CD4-positive, alpha-beta memory T cell (primary cell): ENCODE results near the gene EFNA4. TPM values are rescaled to one million over a fixed set of nuclear protein-coding genes. Genes with fewer than 3 reads are reported as not detected.

Source experiments
- CTCF ChIA-PET: fragments of 350-600 bp; sonication (Branson Sonifier 250); formaldehyde crosslinking; loops from one replicate; lab custom pipeline; 2021; ENCODE audit warnings: inconsistent platforms; ENCODE audit not compliant: partially characterized antibody; lab: Charles Lee
- POLR2A ChIA-PET: fragments of 350-600 bp; sonication (Branson Sonifier 250); formaldehyde crosslinking; loops from one replicate; lab custom pipeline; 2021; ENCODE audit not compliant: partially characterized antibody; lab: Charles Lee
- DNase-seq, 5 donors: peaks; one replicate each; pipeline versions ENCODE4 v3.0.0 to v3.0.0-alpha.2; 2020 to 2022; ENCODE audit warnings: mixed read lengths in 1 of 5
- H3K27ac ChIP-seq: one replicate; pipeline ENCODE4 v1.7.0; 2013; ENCODE audit warnings: low read depth, low read length
- H3K27me3 ChIP-seq: 2 replicates; pipeline ENCODE4 v1.7.0; 2013; ENCODE audit warnings: mild to moderate bottlenecking, low read length, moderate library complexity; ENCODE audit not compliant: insufficient read depth
- H3K36me3 ChIP-seq: 2 replicates; pipeline ENCODE4 v1.7.0; 2013; ENCODE audit warnings: mild to moderate bottlenecking, low read length, moderate library complexity; ENCODE audit not compliant: insufficient read depth
- H3K4me1 ChIP-seq: 2 replicates; pipeline ENCODE4 v1.7.0; 2013; ENCODE audit warnings: mild to moderate bottlenecking, low read length, moderate library complexity; ENCODE audit not compliant: insufficient read depth
- H3K4me3 ChIP-seq, 2 donors: one replicate each; pipeline ENCODE4 v1.7.0; 2013; ENCODE audit warnings: low read length in 2 of 2, mild to moderate bottlenecking in 1 of 2
- H3K9me3 ChIP-seq, 2 donors: one replicate each; pipeline ENCODE4 v1.7.0; 2013; ENCODE audit warnings: low read length in 2 of 2, control low read depth in 1 of 2; ENCODE audit not compliant: control insufficient read depth in 1 of 2
- H3K27ac Mint-ChIP-seq, 7 donors: one replicate each; pipeline ENCODE4 v1.8.0; 2020 to 2021; ENCODE audit warnings: mixed read lengths in 7 of 7, mild to moderate bottlenecking in 6 of 7, inconsistent platforms in 3 of 7, moderate library complexity in 3 of 7
- H3K27me3 Mint-ChIP-seq, 2 donors: one replicate each; pipeline ENCODE4 v1.8.0; 2020 to 2021; ENCODE audit warnings: mixed read lengths in 2 of 2
- H3K36me3 Mint-ChIP-seq, 2 donors: one replicate each; pipeline ENCODE4 v1.8.0; 2020 to 2021; ENCODE audit warnings: mixed read lengths in 2 of 2, inconsistent platforms in 1 of 2, mild to moderate bottlenecking in 1 of 2
- H3K4me1 Mint-ChIP-seq, 4 donors: one replicate each; pipeline ENCODE4 v1.8.0; 2020 to 2021; ENCODE audit warnings: mixed read lengths in 4 of 4, mild to moderate bottlenecking in 1 of 4
- H3K4me3 Mint-ChIP-seq, 8 donors: one replicate each; pipeline ENCODE4 v1.8.0; 2020 to 2021; ENCODE audit warnings: mixed read lengths in 8 of 8, mild to moderate bottlenecking in 7 of 8, moderate library complexity in 6 of 8, inconsistent platforms in 3 of 8
- H3K9me3 Mint-ChIP-seq, 8 donors: one replicate each; pipeline ENCODE4 v1.8.0; 2020 to 2021; ENCODE audit warnings: mixed read lengths in 8 of 8, mild to moderate bottlenecking in 5 of 8, inconsistent platforms in 3 of 8, moderate library complexity in 1 of 8
- intact Hi-C: fragments of 100-400 bp; cut with micrococcal nuclease; formaldehyde crosslinking; loops from one replicate; pipeline ENCODE4 v1.15.1; 2023
- polyA plus RNA-seq, 2 donors: library from polyadenylated mRNA; unstranded; fragments of 300-500 nt; fragmentation: Illumina TruSeq; gene quantifications; one replicate each; pipeline ENCODE4 v1.2.3, GENCODE V29; 2021
- total RNA-seq, 2 experiments: library from RNA; stranded (reverse); gene quantifications; one replicate each; pipeline ENCODE4 v1.2.3, GENCODE V29; 2021

EFNA4 gene
- total and polyA plus RNA-seq, 4 experiments from 2014 or later, result 2.5 to 8.5 (median 4.7) TPM

DNA sequence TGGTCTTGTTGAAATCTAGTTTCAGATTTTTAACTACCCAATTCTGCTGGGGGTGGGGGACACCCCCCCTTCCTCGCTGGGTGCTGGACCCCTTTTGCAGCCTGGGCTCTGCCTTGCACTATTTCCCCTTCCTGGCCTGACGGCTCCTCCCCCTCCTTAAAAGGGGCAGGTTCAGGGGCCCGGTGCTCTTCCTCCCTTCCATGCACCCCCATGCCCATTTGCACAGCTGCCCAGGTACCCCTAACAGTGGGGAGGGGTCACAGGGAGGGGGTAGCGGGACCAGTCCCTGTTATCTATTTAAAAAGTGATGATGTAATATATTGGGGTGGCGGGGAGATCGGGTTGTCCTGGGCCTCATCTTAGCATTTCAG is 45.6 kb upstream of the EFNA4 start:
- peak overlapping the region; percentile 11 to 24 for H3K4me3 ChIP-seq
- CTCF ChIA-PET, result interaction anchor here (0.6 to 18.7 kb wide), 28 partner anchors 10 to 537 kb away, joined by 3 to 381 read pairs (median 5); partner anchors contain the start of genes ADAM15, CKS1B, FLAD1 and LENEP
- Mint-ChIP-seq H3K36me3 (peaks cover 13 to 26% of the 10 kb centered on the region in 2 donors), H3K4me1 (peaks cover 43 to 69% (median 61%) of the 10 kb centered on the region in 4 donors), H3K27ac (peak overlapping the region; percentile 73 to 94 (median 79)), H3K9me3 (peaks cover 0 to under 1% (median 0%) of the 10 kb centered on the region in 8 donors), H3K4me3 (peak overlapping the region in 7 of 8 donors; percentile 48 to 74 (median 64)), H3K27me3 (no peaks in the 10 kb centered on the region)
- no peak for DNase-seq
- H3K27ac ChIP-seq, result peak overlapping the region; percentile 86
- H3K36me3 ChIP-seq, result peaks cover 8% of the 10 kb centered on the region
- no peaks in the 10 kb centered on the region for H3K27me3 ChIP-seq
- POLR2A ChIA-PET, result interaction anchor here (0.6 to 38.9 kb wide), 12 partner anchors 10 to 81 kb away, joined by 3 to 1543 read pairs (median 7); partner anchors contain the start of genes ADAM15, CKS1B, FLAD1 and LENEP
- peaks cover 57% of the 10 kb centered on the region for H3K4me1 ChIP-seq
- no peaks in the 10 kb centered on the region for H3K9me3 ChIP-seq
- intact Hi-C loops, result loop anchor here (1.0 kb wide), 8 partner anchors 19 to 459 kb away; partner anchors contain the start of genes ADAM15, FLAD1 and PYGO2

DNA sequence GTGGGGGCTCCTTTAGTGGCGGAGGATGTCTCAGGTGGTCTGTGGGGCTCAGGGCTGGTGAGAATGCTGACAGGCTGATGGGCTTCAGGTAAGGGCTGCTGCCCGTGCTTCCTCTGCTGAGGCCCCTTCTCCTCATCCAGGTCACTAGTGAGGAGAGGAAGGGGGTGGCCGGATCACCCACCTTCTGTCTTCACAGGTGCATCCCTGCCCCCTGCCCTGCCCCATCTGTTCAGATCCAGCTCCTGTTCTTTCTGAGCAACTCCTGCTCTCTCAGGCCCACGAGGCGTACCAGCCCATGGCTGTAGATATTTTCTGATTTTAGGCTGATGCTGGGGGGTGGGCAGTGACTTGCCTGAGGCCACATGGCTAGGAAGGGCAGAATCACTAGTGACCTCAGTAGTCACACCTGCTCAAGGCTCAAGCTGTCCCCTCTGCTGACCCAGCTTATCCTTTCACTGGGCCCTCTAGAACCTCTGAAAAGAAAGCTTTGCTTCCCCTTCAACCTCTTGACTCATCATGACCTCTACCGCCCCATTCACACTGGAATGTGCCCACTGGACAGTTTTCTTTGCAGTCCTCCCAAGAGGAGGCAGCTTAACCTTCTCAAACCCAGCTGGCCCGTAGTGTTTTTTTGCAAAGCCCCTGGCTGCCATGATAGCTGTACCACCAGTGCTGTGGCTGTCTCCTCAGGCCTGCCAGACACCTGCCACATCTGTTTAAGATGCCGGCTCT is 44.8 kb upstream of the EFNA4 start:
- Histone ChIP-seq H3K4me1 (peaks cover 49% of the 10 kb centered on the region), H3K9me3 (no peaks in the 10 kb centered on the region), H3K27ac (peak overlapping the region; percentile 86), H3K4me3 (no peak overlapping the region), H3K27me3 (no peaks in the 10 kb centered on the region), H3K36me3 (peaks cover 8% of the 10 kb centered on the region)
- Mint-ChIP-seq H3K9me3 (peaks cover 0 to 1% (median 0%) of the 10 kb centered on the region in 8 donors), H3K4me3 (no peak overlapping the region), H3K4me1 (peaks cover 38 to 68% (median 54%) of the 10 kb centered on the region in 4 donors), H3K36me3 (peaks cover 13 to 20% of the 10 kb centered on the region in 2 donors), H3K27ac (peak overlapping the region; percentile 36 to 91 (median 86)), H3K27me3 (no peaks in the 10 kb centered on the region)
- DNase-seq, result no peak
- intact Hi-C loops, result no loop called here
- CTCF ChIA-PET, result interaction anchor here (0.6 to 18.7 kb wide), 11 partner anchors 20 to 112 kb away, joined by 3 to 381 read pairs (median 26); partner anchors contain the start of genes ADAM15, CKS1B, FLAD1 and LENEP
- POLR2A ChIA-PET, result interaction anchor here (0.6 to 38.9 kb wide), 7 partner anchors 11 to 82 kb away, joined by 3 to 1543 read pairs (median 67); partner anchors contain the start of genes CKS1B, FLAD1, LENEP and PBXIP1

DNA sequence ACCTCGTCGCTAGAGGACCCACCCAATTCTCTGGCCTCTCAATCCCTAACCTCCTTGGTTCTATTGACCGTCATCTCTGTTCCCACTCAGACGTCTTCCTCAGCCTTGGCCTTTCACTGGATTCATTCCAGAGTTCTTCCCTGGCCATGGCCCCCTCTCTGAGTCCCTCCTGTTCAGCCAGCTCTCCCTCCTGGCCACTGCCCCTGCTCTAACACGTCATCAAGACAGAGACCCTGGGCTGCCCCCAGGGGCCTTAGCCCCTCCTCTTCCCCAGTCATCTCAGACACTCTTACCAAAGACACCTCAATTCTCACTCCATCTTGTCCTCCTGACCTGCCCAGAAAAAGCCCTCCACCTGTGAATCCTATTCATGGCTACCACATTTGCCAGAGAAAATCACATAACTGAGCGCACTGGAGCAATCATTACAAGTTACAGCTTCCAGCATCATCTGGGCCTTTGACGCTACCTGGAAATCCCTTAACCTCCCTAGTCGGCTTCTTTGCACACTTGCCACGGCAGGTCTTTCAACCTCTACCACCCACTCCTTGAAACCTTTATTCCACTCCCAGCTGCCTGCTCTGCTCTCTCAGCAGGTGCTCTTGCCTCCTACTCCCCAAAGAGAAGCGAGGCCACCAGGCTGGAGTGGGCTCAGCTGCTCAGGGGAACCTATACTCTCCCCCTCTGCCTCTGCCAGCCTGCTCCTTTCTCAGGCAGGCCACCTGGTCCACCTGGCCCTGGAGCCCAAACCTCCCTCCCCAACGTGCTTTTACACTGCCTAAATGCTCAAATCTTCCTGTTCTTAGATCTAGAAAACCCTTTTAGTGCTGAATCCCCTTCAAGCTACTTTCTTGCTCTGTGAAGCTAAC is 43.9 kb upstream of the EFNA4 start:
- Mint-ChIP-seq H3K36me3 (peaks cover 9 to 14% of the 10 kb centered on the region in 2 donors), H3K4me3 (peak overlapping the region in 4 of 8 donors; percentile 9 to 43 (median 22)), H3K27ac (peak overlapping the region; percentile 65 to 91 (median 87)), H3K9me3 (peaks cover 0 to 1% (median 0%) of the 10 kb centered on the region in 8 donors), H3K4me1 (peaks cover 31 to 63% (median 47%) of the 10 kb centered on the region in 4 donors), H3K27me3 (no peaks in the 10 kb centered on the region)
- POLR2A ChIA-PET, result interaction anchor here (0.6 to 38.9 kb wide), 5 partner anchors 11 to 49 kb away, joined by 3 to 1543 read pairs (median 67); partner anchors contain the start of genes CKS1B, FLAD1, LENEP and PBXIP1
- no peak for DNase-seq
- intact Hi-C loops, result no loop called here
- peaks cover 41% of the 10 kb centered on the region for H3K4me1 ChIP-seq
- no peaks in the 10 kb centered on the region for H3K27me3 ChIP-seq
- no peak overlapping the region for H3K4me3 ChIP-seq
- peaks cover 8% of the 10 kb centered on the region for H3K36me3 ChIP-seq
- no peak overlapping the region for H3K27ac ChIP-seq
- H3K9me3 ChIP-seq, result no peaks in the 10 kb centered on the region
- CTCF ChIA-PET, result interaction anchor here (0.7 to 18.7 kb wide), 15 partner anchors 8 to 460 kb away, joined by 3 to 381 read pairs (median 3); partner anchors contain the start of genes ADAM15, CKS1B, FLAD1 and LENEP

DNA sequence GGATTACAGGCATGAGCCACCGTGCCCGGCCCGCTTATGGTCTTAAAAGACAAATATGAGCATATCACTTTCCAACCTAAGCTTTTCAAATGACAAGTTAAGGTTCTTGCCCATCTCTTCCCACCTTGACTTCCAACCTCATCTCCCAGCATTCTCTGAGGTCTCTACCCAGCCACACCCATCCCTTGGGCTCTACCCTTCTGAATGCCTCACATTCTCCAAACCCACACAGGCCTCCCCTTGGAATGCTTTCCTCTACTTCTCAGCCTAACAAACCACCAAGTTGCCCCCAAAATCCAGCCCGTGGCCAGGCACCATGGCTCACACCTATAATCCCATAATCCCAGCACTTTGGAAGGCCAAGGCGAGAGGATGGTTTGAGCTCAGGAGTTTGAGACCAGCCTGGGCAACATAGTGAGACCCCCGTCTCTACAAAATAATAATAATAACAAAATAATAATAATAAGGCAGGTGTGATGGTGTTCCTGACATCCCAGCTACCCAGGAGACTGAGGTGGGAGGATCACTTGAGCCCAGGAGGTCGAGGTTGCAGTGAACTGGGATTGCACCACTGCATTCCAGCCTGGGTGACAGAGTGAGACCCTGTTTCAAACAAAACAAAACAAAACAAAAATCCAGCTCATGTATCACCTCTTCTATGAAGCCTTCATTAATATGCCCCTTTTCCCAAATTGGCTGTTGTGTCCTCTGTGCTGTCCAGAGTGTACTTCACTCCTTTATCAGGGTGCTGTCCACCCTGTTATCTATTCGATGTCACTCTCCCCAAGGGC is 41.2 kb upstream of the EFNA4 start:
- Histone ChIP-seq H3K27me3 (no peaks in the 10 kb centered on the region), H3K9me3 (no peaks in the 10 kb centered on the region), H3K27ac (no peak overlapping the region), H3K36me3 (no peaks in the 10 kb centered on the region), H3K4me3 (no peak overlapping the region), H3K4me1 (peaks cover 14% of the 10 kb centered on the region)
- intact Hi-C loops, result no loop called here
- Mint-ChIP-seq H3K27ac (peak overlapping the region in 3 of 7 donors; percentile 72 to 85 (median 81)), H3K4me3 (no peak overlapping the region), H3K27me3 (no peaks in the 10 kb centered on the region), H3K36me3 (peaks cover 2 to 4% of the 10 kb centered on the region in 2 donors), H3K9me3 (peaks cover 0 to 1% (median 0%) of the 10 kb centered on the region in 8 donors), H3K4me1 (peaks cover 19 to 39% (median 27%) of the 10 kb centered on the region in 4 donors)
- no peak for DNase-seq
- ChIA-PET POLR2A (interaction anchor here (1.0 to 38.9 kb wide), 5 partner anchors 9 to 86 kb away, joined by 3 to 1543 read pairs (median 5); partner anchors contain the start of genes CKS1B, FLAD1, PBXIP1 and PMVK), CTCF (interaction anchor here (1.0 to 18.7 kb wide), 4 partner anchors 23 to 39 kb away, joined by 3 to 381 read pairs (median 6); partner anchors contain the start of genes LENEP and ZBTB7B)

DNA sequence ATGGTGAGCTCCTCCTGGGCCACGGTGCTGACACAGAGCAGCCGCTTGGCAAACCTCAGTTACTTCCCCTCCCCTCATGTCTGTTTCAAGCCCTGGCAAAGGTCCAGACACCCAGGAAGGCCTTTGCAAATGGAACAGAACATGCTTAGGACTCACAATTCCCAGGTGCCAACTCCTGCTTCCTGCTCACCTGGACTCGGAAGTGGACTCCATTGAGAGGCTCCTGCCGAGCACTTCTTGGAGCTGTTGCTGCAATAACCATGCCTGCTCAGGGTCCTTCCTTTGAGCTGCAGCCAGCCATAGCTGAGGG is 40.7 kb upstream of the EFNA4 start:
- H3K4me1 ChIP-seq, result peaks cover 8% of the 10 kb centered on the region
- no peaks in the 10 kb centered on the region for H3K27me3 Mint-ChIP-seq
- H3K9me3 ChIP-seq, result no peaks in the 10 kb centered on the region
- H3K27me3 ChIP-seq, result no peaks in the 10 kb centered on the region
- H3K9me3 Mint-ChIP-seq, result peaks cover 0 to 1% (median 0%) of the 10 kb centered on the region in 8 donors
- intact Hi-C loops, result no loop called here
- H3K27ac Mint-ChIP-seq, result peak overlapping the region in 3 of 7 donors; percentile 72 to 85 (median 81)
- ChIA-PET POLR2A (interaction anchor here (1.0 to 38.9 kb wide), 4 partner anchors 10 to 86 kb away, joined by 3 to 1543 read pairs (median 10); partner anchors contain the start of genes CKS1B, FLAD1, PBXIP1 and PMVK), CTCF (interaction anchor here (1.0 to 18.7 kb wide), 6 partner anchors 16 to 42 kb away, joined by 3 to 381 read pairs (median 4); partner anchors contain the start of genes LENEP and ZBTB7B)
- no peak overlapping the region for H3K4me3 ChIP-seq
- H3K4me3 Mint-ChIP-seq, result no peak overlapping the region
- DNase-seq, result no peak
- H3K36me3 ChIP-seq, result no peaks in the 10 kb centered on the region
- H3K36me3 Mint-ChIP-seq, result peaks cover 0 to 4% of the 10 kb centered on the region in 2 donors
- peaks cover 19 to 35% (median 23%) of the 10 kb centered on the region in 4 donors for H3K4me1 Mint-ChIP-seq
- H3K27ac ChIP-seq, result no peak overlapping the region

DNA sequence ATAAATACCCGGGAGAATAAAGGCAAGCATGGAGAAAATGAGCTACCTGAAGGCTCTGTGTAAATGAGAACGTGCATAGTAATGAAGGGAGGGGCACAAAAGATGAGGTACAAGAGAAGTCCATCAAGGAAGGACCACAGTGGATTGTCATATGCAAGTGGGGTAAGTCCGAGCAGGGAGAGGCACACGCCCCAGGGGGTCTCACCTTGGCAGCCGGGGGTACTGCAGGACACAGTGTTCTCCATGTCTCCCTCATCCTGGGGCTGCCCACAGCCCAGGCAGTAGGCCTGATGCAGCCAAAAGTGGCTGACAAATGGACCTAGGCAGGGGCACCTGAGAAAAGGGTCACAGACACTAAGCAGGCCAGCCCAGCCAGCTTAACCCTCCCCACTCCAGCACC is 39.9 kb upstream of the EFNA4 start:
- H3K36me3 ChIP-seq, result no peaks in the 10 kb centered on the region
- H3K4me3 ChIP-seq, result no peak overlapping the region
- intact Hi-C loops, result no loop called here
- H3K4me1 ChIP-seq, result peaks cover under 1% of the 10 kb centered on the region
- peaks cover 0 to 1% (median 0%) of the 10 kb centered on the region in 8 donors for H3K9me3 Mint-ChIP-seq
- peaks cover 18 to 31% (median 22%) of the 10 kb centered on the region in 4 donors for H3K4me1 Mint-ChIP-seq
- POLR2A ChIA-PET, result interaction anchor here (1.1 to 38.9 kb wide), 3 partner anchors 11 to 53 kb away, joined by 3 to 1543 read pairs (median 15); partner anchors contain the start of genes CKS1B, FLAD1, PBXIP1 and PYGO2
- H3K27me3 ChIP-seq, result no peaks in the 10 kb centered on the region
- H3K9me3 ChIP-seq, result no peaks in the 10 kb centered on the region
- peaks cover 0 to 4% of the 10 kb centered on the region in 2 donors for H3K36me3 Mint-ChIP-seq
- H3K27me3 Mint-ChIP-seq, result no peaks in the 10 kb centered on the region
- H3K27ac Mint-ChIP-seq, result no peak overlapping the region
- DNase-seq, result no peak
- CTCF ChIA-PET, result interaction anchor here (0.6 to 18.7 kb wide), 5 partner anchors 15 to 43 kb away, joined by 3 to 381 read pairs (median 3); partner anchors contain the start of genes LENEP and ZBTB7B
- H3K27ac ChIP-seq, result no peak overlapping the region
- H3K4me3 Mint-ChIP-seq, result no peak overlapping the region
